Stimulated activated CD8-positive, alpha-beta memory T cell treated with anti-CD3 and anti-CD28 coated beads, Interleukin-7, amount 100 ng/mL, for 4 hours (primary cell): Measurements from ENCODE around the gene SSX2IP.
"Not testable (repeated sequence)": the region's sequence is repeated elsewhere in the genome, so short reads cannot be mapped to it uniquely, and the experiment has no call there.

Experiments used
- DNase-seq, 2 donors: peaks; one replicate each; pipeline ENCODE4 v3.0.0-alpha.2; 2020; ENCODE audit warnings: low read depth in 2 of 2

SSX2IP gene

DNA sequence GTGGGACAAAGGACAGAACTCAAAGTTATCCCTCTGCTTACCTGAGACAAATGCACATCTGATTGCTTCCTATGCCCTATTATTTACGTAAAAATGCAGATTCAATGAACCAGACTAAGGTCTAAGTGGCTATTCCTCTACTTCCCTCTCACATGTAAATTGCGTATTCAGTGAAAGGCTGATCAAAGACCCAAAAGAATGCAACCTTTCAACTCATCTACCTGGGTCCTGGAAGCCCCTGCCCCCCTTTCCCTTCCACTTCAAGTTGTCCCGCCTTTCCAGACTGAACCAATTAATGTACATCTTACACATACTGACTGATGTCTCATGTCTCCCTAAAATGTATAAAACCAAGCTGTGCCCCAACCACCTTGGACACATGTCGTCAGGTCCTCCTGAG, 14.6 kb downstream of the SSX2IP start:
- DNase-seq = no peak

DNA sequence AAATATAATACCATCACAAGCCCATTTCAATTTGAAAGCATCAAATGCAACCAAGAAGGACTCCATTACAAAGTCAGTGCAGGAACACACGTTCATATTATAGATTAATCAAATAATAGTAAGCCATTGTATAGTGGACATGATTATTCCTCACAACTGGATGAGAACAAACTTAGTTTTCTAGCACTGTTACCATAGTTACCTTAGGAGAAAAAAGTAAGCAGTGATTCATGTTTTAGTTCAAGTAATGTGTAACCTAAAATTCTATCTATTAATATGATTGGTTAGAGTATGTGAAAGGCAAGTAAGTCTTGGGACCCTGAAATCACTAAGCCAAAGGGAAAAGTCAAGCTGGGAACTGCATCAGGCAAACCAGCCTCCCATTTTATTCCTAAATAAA, 15.2 kb downstream of the SSX2IP start:
- DNase-seq = no peak

DNA sequence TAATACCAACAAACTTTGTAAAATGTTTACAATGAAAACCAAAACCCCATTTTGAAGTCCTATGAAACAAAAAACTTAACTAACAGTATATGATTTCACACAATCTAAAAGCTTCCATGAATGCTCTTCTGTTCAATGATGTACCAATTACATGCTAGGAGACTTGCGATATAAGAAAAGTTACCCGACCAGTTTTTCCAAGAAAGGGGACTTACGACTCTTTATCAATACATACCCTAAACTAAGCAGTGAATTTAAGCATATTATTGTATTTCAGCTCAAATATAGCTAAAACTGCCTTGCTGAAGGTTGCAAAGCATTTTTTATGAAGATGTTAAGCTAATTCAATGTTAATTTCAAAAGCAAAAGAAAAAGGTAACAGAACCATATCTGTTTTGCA, 15.6 kb downstream of the SSX2IP start:
- no peak for DNase-seq

DNA sequence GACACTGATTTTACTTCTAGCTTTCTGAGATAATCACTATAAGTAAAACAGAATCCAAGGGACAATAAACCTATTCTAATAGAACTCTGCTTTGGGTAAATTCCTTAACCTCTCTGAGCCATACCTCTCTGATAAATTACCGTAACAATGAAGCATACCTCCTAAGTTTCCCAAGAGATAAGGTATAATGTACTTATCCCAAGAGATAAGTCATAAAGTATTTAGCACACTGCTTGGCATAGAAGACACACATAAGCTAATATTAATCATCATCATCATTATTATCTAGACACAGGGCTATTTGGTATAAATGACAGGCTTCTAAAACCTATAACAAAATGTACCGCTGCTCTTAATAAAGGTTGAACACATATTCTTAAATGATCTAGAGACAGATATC, 16.2 kb downstream of the SSX2IP start:
- no peak for DNase-seq

DNA sequence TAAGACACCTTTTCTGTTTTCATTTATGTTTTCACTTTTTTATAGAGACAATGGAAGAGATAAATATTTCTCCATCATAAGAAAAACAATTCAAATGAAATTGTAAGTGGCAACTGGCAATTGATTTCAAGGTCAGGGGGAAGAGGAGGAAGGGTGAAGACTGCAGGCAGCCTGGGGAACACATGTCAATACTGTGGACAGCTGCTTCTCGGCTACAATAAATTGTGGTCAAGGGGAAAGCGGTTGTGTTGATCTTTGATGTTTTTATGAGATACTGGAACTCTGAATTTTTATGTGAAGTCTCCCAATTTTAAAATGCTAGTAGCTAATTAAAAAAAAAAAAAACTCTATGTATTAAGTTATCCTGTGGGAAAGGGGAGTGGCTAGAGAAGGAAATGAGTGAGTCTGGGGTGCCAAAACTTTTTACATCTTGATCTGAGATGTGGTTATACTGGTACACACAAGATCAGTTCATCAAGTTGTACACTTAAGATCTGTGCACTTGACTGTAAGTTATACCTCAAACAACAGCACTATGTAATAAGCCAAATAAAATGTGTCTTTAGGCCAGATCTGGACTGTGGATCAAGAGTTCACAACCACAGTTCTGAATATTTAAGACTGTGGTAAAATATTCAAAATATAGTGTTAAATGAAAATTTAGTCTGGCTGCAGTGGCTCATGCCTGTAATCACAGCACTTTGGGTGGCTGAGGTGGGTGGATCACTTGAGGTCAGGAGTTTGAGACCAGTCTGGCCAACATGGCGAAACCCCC, 18.0 kb downstream of the SSX2IP start:
- no peak for DNase-seq

DNA sequence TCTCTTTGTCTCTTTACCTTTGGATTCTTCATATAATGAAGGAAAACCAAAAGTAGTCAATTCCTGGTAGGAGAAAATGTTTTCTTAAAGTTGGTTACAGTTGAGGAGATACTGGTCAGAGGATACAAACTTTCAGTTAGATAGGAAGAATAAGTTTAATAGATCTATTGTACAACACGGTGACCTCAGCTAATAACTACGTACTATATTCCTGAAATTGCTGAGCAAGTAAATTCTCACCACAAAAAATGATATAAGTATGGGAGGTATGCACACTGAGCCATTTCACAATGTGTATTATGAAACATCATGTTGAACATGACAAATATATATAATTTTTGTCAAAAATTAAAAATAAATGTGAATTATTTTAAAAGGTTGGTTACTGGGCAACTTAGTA, 20.4 kb downstream of the SSX2IP start:
- no peak for DNase-seq

DNA sequence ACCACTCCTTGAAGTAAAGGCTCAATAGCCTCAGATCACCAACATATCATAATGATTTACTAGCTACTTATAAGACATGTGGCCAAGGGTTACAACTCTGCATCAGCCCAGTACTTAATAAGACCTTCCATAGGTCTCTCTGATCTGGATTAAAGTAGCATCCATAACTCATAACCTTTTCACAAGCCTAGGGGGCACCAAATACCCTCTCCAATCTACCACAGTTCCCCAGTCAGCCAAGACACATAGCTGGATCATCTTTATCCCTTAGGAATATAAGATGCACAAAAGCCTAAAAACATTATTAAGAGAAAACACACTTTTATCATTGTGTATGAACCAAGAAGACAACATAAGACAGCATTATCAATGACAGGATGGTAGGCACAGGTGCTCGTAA, 22.1 kb downstream of the SSX2IP start:
- no peak for DNase-seq

DNA sequence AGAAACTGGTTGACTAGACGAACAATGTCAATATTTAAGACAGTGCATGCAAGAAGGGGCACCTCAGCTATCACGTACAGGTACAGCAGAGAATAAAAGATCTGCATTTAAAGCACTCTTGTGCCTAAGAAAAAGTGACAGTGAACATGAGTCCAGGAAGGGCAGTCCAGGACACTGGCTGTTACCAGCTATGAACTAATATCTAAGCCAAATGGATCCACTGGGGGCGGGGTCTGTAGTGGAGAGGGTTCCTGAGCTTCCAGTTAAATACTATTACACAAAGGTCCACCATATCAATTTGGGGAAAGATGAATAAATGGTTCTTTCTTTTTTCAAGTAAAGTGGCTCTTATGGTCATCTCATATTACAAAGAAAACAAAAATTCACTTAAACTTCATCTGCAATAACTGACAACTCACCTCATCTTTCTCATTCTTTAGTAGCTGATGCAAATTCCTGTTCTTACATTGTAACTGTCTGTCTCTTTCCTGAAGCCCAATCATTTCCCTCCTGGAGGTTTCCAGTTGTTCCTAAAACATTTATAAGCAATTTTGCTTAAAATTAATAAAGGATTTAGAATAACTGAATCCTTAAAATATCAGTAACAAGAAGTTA, 24.5 kb downstream of the SSX2IP start:
- no peak for DNase-seq

DNA sequence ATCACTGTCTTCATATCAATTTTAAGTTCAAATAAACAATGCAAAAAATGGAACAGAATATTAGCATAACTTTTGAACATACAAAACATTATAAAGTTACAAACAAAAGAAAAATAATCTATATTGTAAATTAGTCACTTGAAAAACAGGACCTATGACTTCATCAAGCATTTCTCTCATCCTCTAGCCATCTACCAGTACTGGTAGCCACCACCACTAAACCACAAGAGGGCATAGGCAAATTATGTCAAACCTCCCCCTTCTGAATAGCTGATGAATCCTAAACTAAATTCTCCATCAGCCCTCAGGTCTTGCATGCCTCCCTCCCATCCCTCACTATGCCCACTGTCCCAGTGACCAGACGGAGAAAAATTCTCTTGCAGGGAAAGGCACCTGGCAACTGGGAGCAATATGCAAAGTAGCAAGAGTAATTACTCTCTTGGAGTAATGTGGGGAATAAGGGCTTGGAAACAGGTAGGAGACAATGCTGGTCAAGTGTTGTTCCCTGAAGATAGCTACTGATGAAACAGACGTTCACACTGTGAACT, 37.1 kb downstream of the SSX2IP start:
- DNase-seq = no peak

DNA sequence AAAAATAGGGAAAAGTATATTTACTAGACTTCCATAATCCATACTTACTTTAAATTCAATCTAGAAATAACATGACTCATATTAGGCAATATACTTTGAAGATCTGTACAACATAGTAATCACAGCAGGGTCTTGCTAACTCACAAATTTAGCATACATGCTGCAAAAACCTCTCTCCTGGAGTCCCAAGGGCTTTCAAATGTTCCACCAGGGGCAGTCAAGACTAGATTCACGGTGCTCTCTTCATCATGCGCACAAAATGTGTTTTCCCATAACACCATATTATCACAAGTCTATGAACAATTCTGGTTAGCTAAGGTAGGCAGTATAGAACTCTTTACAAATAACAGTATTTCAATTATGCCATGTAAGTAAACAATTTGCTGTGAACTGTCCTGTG, 45.8 kb downstream of the SSX2IP start:
- DNase-seq = no peak

DNA sequence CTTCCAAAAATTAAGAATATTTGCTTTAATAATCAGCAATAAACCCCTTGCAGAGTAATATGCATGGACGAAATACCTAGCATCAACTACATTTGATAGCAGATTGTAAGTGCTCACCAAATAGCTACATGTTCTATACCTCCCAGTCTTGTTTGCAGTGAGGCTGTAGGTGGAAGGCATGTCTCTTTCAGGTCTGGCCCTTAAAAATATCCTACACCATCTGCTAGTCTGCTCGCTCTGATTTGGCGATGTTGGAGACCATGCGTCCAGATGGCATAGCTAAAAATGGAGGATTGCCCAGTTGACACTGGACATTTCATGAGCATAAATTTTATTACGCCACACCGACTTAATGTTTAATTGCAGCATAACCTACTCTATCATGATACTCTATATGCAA, 47.1 kb downstream of the SSX2IP start:
- no peak for DNase-seq

DNA sequence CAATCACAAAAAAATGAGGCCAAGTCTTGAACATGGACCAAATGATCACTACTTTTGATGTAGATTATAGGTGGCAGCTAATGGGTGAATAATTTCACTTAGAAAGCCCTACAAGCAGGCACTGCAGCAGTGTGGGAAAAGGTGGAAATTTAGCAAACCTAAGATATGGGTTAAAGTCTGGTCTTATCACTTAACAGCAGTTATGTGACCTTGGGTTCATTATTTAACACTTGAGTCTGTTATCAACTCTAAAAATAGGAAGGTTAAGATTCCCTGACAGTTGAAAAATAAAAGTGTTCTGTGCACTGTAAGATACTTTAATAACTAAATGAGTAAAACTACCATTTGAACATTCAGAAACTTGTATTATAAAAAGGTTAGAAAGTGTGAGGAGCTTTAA, 47.5 kb downstream of the SSX2IP start:
- no peak for DNase-seq

DNA sequence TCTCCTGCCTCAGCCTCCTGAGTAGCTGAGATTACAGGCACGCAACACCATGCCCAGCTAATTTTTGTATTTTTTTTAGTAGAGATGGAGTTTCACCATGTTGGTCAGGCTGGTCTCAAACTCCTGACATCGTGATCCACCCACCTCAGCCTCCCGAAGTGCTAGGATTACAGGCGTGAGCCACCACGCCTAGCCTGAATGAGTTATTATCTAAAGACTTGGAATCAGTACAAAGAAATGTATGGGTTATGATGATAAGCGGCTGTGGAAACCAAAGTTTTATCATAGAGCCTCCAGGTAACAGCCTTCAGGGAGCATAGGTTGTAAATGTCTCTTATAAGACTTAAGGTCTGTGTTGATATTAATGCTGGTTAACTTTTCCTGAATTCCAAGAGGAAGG, 50.5 kb downstream of the SSX2IP start:
- DNase-seq = not testable (repeated sequence)

DNA sequence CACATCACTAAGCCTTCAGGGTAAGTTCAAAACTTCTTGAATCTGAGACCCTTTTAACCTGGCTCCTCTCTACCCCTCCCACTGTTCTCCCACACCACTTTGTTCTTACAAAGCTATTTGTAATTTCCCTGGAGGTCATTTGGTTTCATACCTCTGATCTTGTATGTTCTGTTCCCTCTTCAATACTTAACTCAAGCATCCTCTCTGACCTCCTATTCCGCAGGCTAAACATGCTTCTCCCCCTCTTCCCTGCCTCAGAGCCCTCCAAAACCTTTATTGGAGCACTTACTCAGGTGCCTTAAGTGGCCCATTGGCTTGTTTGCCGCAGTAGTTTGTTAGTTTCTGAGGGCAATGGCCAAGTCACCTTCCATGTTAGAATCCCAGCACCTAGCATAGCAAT, 54.8 kb downstream of the SSX2IP start:
- DNase-seq = no peak

DNA sequence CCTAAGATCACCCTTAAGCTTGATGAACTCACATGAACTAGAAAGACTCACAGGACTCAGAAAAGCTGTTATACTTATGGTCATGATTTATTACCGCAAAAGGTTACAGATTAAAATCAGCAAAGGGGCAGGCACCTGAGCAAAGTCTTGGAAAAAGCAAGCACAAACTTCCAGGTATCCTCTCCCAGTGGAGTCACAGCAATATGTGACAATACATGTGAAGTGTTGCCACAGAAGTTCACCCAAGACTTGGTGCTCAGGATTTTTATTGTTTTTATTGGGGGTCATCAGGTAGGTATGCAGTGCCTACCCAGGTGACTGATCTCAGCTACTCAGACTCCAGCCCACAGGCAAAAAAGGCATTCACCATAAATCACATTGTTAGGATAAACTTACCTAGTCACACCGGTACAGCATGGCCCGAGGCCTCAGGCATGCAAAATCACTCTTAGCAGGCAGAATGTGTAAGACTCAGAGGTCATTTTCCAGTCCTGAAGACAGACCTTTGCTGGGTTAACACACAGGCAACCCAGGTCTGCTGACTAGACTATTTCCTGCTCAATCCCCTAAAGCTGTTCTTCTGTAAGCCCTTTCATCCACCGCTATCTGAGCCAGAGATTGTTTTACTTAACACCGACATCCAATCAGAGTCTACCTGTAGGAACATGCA, 55.6 kb downstream of the SSX2IP start:
- no peak for DNase-seq

DNA sequence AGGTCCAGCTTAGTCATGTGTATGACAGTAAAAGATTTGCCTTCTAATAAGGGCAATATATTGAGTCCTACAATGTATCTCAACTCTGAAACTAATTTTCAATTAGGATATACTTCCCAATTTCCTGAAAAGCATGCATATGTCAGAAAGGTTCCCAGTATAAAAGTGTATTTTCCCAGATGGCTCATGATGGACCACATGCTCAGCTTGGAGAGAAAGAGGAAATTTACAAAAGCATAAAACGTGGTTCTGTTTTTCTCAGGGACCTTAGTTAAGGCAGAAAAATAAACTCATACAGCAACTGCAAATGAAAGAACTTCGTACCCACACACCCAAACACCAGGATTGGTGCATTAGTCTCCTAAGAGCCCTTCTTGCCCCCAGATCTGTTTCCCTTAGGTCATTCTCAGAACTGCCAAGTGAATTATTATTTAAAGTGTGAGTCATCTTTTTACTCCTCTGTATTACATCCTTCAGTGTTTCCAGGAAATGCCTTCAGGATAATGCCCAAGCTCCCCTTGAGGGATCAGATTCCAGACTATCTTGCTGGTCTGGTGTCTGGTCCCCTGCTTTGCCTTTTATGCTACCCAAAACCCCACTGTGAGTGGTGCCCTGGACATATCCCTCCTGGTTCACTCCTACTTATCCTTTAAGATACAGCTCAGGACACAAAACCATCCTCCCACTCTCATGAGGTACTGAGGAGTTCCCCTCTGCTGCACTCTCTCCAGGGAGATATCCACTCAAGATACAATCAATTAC, 57.4 kb downstream of the SSX2IP start:
- no peak for DNase-seq

DNA sequence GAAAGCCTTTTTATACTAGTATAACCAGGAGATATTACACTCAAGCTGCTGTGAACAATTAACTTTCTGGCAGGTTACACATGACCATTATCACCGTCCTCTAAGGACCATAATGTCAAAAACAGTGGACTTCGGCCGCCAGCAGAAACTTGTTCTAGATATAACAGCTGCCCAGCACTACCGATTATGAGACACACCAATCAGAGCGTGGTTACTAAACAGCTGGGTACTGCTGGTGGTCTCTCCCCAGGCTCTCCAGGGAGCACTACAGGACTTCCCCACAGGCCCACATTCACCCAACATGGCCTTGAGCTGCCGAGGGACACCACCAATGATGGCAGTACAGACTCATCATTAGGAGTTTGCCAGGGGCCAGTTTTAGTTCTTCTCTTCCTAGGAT, 58.1 kb downstream of the SSX2IP start:
- no peak for DNase-seq

DNA sequence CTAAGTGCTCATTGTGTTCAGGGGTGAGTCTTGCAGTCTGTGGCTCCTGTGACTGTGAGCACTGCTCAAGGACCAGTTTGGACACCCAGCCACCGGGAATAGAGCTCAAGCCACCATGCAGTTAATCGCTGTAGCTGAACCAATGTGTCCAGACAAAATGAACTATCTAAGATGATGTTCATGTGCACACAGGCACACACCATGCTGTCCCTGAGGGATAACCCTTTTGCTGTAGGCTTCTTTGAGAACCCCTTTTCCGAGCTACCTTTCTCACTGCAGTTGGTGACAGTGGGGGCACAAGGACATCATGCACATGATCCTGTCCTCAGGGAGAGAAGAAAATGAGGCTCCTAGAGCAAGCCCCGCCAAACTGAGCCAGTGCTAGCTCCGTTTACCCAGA, 65.4 kb downstream of the SSX2IP start:
- no peak for DNase-seq

DNA sequence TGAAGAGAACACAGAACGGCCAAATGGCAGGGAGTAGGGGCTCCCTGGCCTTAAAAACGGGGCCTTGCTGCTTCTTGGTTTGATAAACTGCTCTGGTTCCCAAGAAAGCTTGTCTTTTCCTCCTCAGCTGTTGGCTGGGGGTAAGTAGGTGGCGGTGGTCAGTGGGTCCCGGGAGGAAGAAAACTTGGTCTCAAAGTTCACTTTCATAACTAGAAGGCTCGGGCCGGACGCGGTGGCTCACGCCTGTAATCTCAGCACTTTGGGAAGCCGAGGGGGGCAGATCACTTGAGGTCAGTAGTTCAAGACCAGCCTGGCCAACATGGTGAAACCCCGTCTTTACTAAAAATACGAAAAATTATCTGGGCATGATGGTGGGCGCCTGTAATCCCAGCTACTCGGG, 68.7 kb downstream of the SSX2IP start:
- no peak for DNase-seq

DNA sequence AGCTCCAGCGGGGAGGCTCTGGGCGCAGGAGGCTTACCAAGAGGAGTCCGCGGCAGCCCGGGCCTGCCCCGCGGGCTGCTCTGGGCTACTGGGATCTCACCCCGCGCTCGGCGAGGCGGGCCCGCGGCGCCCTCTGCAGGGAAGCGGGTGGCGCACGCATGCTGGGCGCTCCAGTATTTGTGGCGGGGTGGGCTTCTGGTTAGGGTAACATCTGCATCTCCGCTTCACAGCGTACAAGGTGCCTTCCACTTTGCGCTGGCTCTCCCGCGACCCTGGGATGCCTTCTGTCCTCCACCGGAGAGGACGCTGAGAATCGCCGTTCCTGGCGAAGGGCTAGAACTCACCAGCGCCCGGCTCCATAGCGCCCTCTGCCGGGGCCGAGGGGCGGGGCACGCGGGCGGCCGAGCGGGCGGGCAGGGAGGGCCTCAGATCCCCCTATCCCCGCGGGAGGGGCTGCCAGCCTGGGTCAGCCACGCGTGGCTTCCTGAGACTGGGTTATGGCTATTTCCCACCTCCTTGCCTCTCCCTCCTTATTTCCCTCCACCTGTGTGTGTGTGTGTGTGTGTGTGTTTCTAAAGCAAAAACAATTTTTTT, 69.4 kb downstream of the SSX2IP start:
- DNase-seq = peak; percentile 38 to 61

DNA sequence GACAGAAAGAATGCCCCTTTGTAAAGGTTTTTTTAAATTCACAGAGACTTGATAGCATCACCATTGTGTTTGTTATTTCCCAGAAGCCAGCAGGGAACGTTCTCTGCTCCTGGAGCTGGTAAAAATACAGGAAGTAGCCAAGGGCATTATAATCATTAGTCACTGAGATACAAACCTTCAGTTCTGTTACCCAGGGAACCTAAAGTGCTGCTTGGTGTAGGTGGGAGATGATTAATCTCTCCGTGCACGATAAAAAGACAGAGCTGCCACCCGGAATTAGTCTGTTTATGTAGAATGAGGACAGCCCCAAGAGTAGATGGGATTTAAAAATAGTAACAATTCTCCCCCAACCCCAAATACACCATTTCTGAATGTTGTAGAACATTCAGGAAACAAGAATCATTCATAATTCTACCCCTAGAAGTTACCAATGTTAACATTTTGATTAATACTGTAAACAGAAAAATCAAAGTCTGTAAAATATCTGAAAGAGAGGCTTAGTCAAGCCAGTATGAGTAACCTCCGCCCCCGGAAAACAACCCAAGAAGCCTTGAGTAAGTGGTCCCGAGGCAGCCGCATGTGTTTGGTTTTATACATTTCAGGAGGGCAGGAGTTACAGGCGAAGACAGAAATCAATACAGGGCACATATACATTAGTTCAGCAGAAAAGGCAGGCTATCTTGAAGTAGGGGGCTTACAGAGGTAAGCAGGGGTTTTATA, 70.7 kb downstream of the SSX2IP start:
- peak; percentile 23 to 33 for DNase-seq
